Measurements from ENCODE around the gene DTNBP1. TPM values are rescaled to one million over a fixed set of nuclear protein-coding genes. Genes with fewer than 3 reads are reported as not detected.
"Not testable (repeated sequence)": the region's sequence is repeated elsewhere in the genome, so short reads cannot be mapped to it uniquely, and the experiment has no call there.

Gene DTNBP1
- total and polyA plus RNA-seq, 5 experiments from 2014 or later, result 23.1 to 41.5 (median 32.5) TPM

DNA sequence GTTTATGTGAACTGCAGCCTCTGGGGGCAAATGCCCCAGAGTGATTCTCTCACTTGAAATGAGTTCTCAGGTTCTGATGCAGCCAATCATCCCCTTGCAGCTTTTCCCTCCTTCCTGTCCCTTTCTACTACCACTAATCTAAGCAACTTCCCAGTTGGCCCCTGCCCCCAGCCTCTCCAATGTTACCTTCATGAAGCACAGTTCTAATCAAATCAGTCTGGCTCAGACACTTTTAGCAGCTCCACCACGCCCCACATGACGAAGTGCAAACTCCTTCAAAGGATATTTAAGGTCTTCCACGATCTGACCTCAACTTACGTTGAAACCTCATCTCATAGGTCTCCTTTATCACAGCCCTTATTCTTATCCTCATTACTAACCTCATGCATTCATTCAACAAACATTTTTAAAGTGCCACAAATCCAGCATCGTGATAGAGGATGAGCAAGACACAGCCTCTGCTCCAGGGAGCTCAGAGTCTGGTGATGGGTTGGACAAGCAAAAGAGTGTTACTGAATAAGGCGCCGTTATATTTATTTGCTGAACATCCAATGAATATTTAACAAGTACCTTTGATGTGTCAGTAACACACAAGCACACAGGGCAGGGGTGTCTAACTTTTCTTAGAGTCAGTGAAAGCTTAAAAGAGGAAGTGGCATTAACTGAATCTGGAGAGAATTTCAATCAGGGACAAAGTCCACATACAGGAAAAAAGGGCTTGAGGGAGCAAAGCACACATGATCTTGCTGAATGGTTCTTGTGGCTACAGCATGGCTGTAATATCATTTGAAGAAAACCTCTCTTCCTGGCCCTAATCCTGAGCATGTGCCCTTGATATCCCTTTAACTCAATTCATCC is 20.4 kb upstream of the DTNBP1 start:
- POLR2A ChIA-PET, result no interaction called here
- DNase-seq (no peak), ATAC-seq (no peak)
- no peak overlapping the region for H3K4me3 Mint-ChIP-seq
- peaks cover 2 to 12% (median 7%) of the 10 kb centered on the region in 5 donors for H3K27me3 Mint-ChIP-seq
- peaks cover 0 to 8% (median 2%) of the 10 kb centered on the region in 9 donors for H3K9me3 Mint-ChIP-seq
- peaks cover 0 to 3% (median under 1%) of the 10 kb centered on the region in 4 donors for H3K4me1 Mint-ChIP-seq
- no peak overlapping the region for H3K27ac Mint-ChIP-seq
- peaks cover 0 to 6% (median 4%) of the 10 kb centered on the region in 3 donors for H3K36me3 Mint-ChIP-seq

DNA sequence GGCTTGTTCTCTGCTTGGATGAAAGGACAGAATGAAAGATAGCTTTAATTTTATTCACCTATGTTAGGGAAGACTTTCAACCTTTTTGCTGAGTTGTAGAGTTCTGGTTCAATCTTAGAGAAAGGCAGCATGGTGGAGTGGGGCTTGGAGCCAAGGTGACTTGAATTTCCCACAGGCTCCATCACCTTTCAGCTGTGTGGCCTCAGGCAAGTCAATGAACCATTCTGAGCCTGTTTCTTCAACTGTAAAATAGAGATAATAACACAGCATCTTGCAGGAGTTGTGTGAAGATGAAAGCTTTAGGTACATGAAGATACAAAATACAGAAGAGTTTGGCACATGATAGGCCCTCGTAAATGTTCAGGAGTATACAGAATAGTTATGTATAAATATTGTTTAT is 19.1 kb upstream of the DTNBP1 start:
- Mint-ChIP-seq H3K27me3 (peaks cover 2 to 22% (median 7%) of the 10 kb centered on the region in 5 donors), H3K9me3 (peaks cover 0 to 8% (median 2%) of the 10 kb centered on the region in 9 donors), H3K4me3 (no peak overlapping the region), H3K36me3 (peaks cover 0 to 6% (median 4%) of the 10 kb centered on the region in 3 donors), H3K4me1 (peaks cover 0 to 3% (median under 1%) of the 10 kb centered on the region in 4 donors), H3K27ac (no peak overlapping the region)
- DNase-seq, result no peak
- no peak for ATAC-seq
- POLR2A ChIA-PET, result no interaction called here

GRCh38 chr6:15678514-15678913 is 15.7 kb upstream of the DTNBP1 start:
- ATAC-seq, result no peak
- Mint-ChIP-seq H3K36me3 (peaks cover 0 to 6% (median 4%) of the 10 kb centered on the region in 3 donors), H3K9me3 (peaks cover 0 to 7% (median 2%) of the 10 kb centered on the region in 9 donors), H3K4me1 (peaks cover 0 to 3% (median under 1%) of the 10 kb centered on the region in 4 donors), H3K27ac (no peak overlapping the region), H3K4me3 (no peak overlapping the region), H3K27me3 (peaks cover under 1 to 10% (median 4%) of the 10 kb centered on the region in 5 donors)
- POLR2A ChIA-PET, result no interaction called here
- DNase-seq, result no peak

GRCh38 chr6:15677822-15678221 is 15.0 kb upstream of the DTNBP1 start:
- Mint-ChIP-seq H3K27ac (no peak overlapping the region), H3K4me3 (no peak overlapping the region), H3K4me1 (no peaks in the 10 kb centered on the region), H3K36me3 (peaks cover 0 to 2% (median 0%) of the 10 kb centered on the region in 3 donors), H3K27me3 (peaks cover 0 to 16% (median 4%) of the 10 kb centered on the region in 5 donors), H3K9me3 (peaks cover 0 to under 1% (median 0%) of the 10 kb centered on the region in 9 donors)
- ATAC-seq, result no peak
- POLR2A ChIA-PET, result no interaction called here
- no peak for DNase-seq

DNA sequence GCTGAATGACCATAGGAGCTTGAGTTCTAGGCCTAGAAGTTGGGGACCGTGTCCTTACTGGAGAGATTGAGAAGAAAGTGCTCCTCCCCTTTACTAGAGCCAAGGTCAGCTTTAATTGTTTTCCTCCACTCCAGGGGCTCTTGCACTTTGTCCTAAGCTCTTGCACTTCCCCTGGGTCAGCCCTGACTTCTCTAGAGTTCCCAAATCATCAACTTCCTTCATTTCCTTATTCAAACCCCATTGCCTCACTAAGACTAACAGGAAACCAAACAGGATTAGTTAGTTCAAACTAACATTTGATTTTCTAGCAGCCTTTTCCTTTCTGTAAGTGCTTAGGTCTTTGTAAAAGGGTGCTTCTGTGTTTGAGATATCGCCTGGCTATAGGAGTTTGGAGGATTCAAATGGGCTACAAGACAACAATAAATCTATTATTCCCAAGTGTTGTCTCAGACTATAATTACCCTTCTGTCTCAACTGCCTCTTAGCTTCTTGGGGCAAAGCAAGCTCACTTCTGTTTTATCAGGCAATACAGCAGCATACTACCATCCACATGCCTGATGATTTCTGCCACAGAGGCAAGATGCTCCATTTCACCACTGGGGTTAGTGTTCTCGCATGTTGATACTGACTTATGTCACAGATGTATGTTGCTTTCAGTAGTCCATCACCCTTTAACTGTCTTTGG is 12.8 kb upstream of the DTNBP1 start:
- H3K4me1 Mint-ChIP-seq, result no peaks in the 10 kb centered on the region
- peaks cover 0 to 18% (median 4%) of the 10 kb centered on the region in 5 donors for H3K27me3 Mint-ChIP-seq

GRCh38 chr6:15674690-15675386 is 12.0 kb upstream of the DTNBP1 start:
- POLR2A ChIA-PET, result interaction anchor here (0.5 kb wide), 1 partner anchor 547 kb away, joined by 8 read pairs; no protein-coding TSS in a partner anchor
- DNase-seq (no peak), ATAC-seq (no peak)
- H3K27me3 Mint-ChIP-seq, result peaks cover 0 to 18% (median 4%) of the 10 kb centered on the region in 5 donors
- no peaks in the 10 kb centered on the region for H3K36me3 Mint-ChIP-seq
- no peaks in the 10 kb centered on the region for H3K9me3 Mint-ChIP-seq
- no peaks in the 10 kb centered on the region for H3K4me1 Mint-ChIP-seq
- no peak overlapping the region for H3K4me3 Mint-ChIP-seq
- no peak overlapping the region for H3K27ac Mint-ChIP-seq

More for the DNA sequence above, 12.8 kb upstream of the DTNBP1 start:
- ATAC-seq (no peak), DNase-seq (no peak)
- H3K4me3 Mint-ChIP-seq, result no peak overlapping the region
- no peaks in the 10 kb centered on the region for H3K9me3 Mint-ChIP-seq
- H3K36me3 Mint-ChIP-seq, result no peaks in the 10 kb centered on the region
- POLR2A ChIA-PET, result no interaction called here
- H3K27ac Mint-ChIP-seq, result no peak overlapping the region

DNA sequence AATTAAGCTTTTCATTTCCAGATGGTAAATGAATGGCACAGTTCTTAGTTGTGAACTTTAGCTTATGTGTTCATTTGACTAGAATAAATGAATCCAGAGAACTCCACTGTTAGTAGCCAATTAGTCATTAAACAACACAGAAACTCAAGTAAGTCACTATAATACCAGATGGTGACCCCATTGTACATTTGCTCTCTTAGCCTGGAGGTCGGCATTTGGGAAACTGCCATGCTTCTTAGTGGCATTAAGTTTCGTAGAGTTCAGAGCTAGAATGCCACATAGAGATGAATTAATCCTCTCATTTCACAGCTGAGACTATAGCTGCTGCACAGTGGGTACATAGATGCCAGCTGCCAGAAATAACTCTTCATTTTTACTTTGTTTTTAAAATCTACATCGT is 10.8 kb upstream of the DTNBP1 start:
- Mint-ChIP-seq H3K27ac (no peak overlapping the region), H3K4me3 (no peak overlapping the region), H3K27me3 (peaks cover 0 to 18% (median 4%) of the 10 kb centered on the region in 5 donors), H3K4me1 (no peaks in the 10 kb centered on the region), H3K9me3 (no peaks in the 10 kb centered on the region), H3K36me3 (no peaks in the 10 kb centered on the region)
- POLR2A ChIA-PET, result interaction anchor here (0.5 kb wide), 1 partner anchor 93 kb away, joined by 4 read pairs; no protein-coding TSS in a partner anchor
- ATAC-seq (no peak), DNase-seq (no peak)

GRCh38 chr6:15672818-15673217 is 10.0 kb upstream of the DTNBP1 start:
- Mint-ChIP-seq H3K4me1 (no peaks in the 10 kb centered on the region), H3K27ac (no peak overlapping the region), H3K27me3 (peaks cover 0 to 17% (median 3%) of the 10 kb centered on the region in 5 donors), H3K4me3 (no peak overlapping the region), H3K9me3 (no peaks in the 10 kb centered on the region), H3K36me3 (no peaks in the 10 kb centered on the region)
- DNase-seq (no peak), ATAC-seq (no peak)
- POLR2A ChIA-PET, result interaction anchor here (0.5 kb wide), 1 partner anchor 92 kb away, joined by 4 read pairs; no protein-coding TSS in a partner anchor

DNA sequence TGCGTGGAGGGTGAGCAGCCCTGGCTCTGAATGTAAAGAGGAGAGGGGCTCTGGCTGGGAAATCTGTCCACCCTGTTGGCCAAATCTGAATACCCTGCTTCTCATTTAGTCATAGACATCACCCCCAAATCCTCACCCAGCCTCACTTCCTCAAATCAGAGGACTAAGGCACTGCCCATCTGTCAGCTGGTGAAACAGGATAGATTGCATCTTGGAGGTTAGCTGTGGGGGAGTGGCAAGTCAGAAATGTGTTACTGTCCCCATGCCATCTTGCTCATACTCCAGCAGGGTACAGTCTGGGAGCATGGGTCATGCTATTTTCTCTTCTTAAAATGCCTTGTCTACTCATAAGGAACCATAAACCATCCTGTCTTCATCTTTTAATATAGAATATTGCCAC is 9.5 kb upstream of the DTNBP1 start:
- ATAC-seq, result no peak
- no peaks in the 10 kb centered on the region for H3K4me1 Mint-ChIP-seq
- POLR2A ChIA-PET, result no interaction called here
- H3K36me3 Mint-ChIP-seq, result no peaks in the 10 kb centered on the region
- H3K27me3 Mint-ChIP-seq, result peaks cover 0 to 12% (median 4%) of the 10 kb centered on the region in 5 donors
- no peak overlapping the region for H3K4me3 Mint-ChIP-seq
- no peaks in the 10 kb centered on the region for H3K9me3 Mint-ChIP-seq
- H3K27ac Mint-ChIP-seq, result no peak overlapping the region
- no peak for DNase-seq

- DNase-seq (no peak), ATAC-seq (no peak)
- Mint-ChIP-seq H3K9me3 (no peaks in the 10 kb centered on the region), H3K27me3 (peaks cover 0 to 9% (median 3%) of the 10 kb centered on the region in 5 donors), H3K36me3 (no peaks in the 10 kb centered on the region), H3K27ac (no peak overlapping the region), H3K4me3 (no peak overlapping the region), H3K4me1 (peaks cover 0 to 1% (median under 1%) of the 10 kb centered on the region in 4 donors)
- POLR2A ChIA-PET, result no interaction called here
Observed at GRCh38 chr6:15668918-15669317, 6.1 kb upstream of the DTNBP1 start.

- H3K4me3 Mint-ChIP-seq, H3K36me3 Mint-ChIP-seq, DNase-seq, H3K27me3 Mint-ChIP-seq, H3K9me3 Mint-ChIP-seq, ATAC-seq, POLR2A ChIA-PET, H3K27ac Mint-ChIP-seq: not testable (repeated sequence)
- H3K4me1 Mint-ChIP-seq, result peaks cover 8 to 13% (median 10%) of the 10 kb centered on the region in 4 donors
Observed at GRCh38 chr6:15666896-15667295, 4.1 kb upstream of the DTNBP1 start.

- Mint-ChIP-seq H3K4me3 (no peak overlapping the region), H3K9me3 (no peaks in the 10 kb centered on the region), H3K36me3 (peaks cover 0 to 1% (median 1%) of the 10 kb centered on the region in 3 donors), H3K27me3 (peaks cover 0 to 1% (median 0%) of the 10 kb centered on the region in 5 donors), H3K27ac (no peak overlapping the region), H3K4me1 (peaks cover 8 to 26% (median 17%) of the 10 kb centered on the region in 4 donors)
- POLR2A ChIA-PET, result no interaction called here
- ATAC-seq (no peak), DNase-seq (no peak)
Observed at GRCh38 chr6:15665237-15665636, 2.4 kb upstream of the DTNBP1 start.
